ENCODE data around the gene DENND1A. TPM values are rescaled to one million over a fixed set of nuclear protein-coding genes. Genes with fewer than 3 reads are reported as not detected.

Gene DENND1A
- total and polyA plus RNA-seq, 2 of the 13 experiments (the other 11 are each of a cell fraction or from before 2014, with no cell fraction given) = 14.8 to 30.1 TPM

GRCh38 chr9:123375469-123376132, 554.3 kb downstream of the DENND1A start:
- peaks cover 5 to 6% of the 10 kb centered on the region in 2 experiments; a peak in 3 of 5 replicates for H3K27me3 ChIP-seq (ENCODE audit: control insufficient read depth in 1 of 2, insufficient read depth in 2 of 2, low read length in 2 of 2)
- no peaks in the 10 kb centered on the region for H3K9me3 ChIP-seq (ENCODE audit: low read length)
- H3K27ac ChIP-seq (ENCODE audit: extremely low read length, insufficient read depth, low read length) = no peak overlapping the region
- no peaks in the 10 kb centered on the region for H4K20me1 ChIP-seq (ENCODE audit: insufficient read depth, low read length)
- peak overlapping the region; percentile 73 for H3K4me2 ChIP-seq (ENCODE audit: low read depth, low read length)
- intact Hi-C loops (cut with micrococcal nuclease; ENCODE audit: unreplicated experiment) (no loop called here), in situ Hi-C loops (cut with HindIII; ENCODE audit: extremely low pct_ligation_motif_present, low pct_unique_long_range_greater_than_20kb) (no loop called here)
- peak overlapping the region; percentile 6 to 60 (median 14); a peak in 3 of 6 replicates for H3K4me3 ChIP-seq (replicated peaks in 1 of 3; ENCODE audit: insufficient read depth in 1 of 3, low read depth in 2 of 3, low read length in 3 of 3)
- H3K36me3 ChIP-seq (replicated peaks in 1 of 2; ENCODE audit: control insufficient read depth in 1 of 2, insufficient read depth in 2 of 2, low read length in 2 of 2) = no peaks in the 10 kb centered on the region
- peak overlapping the region; percentile 9; the same call in 1 of the 2 replicates for H3K9ac ChIP-seq (ENCODE audit: insufficient read depth, low read depth, low read length)
- peaks cover 42% of the 10 kb centered on the region for H3K4me1 ChIP-seq (ENCODE audit: insufficient read depth, low read length)
- ChIA-PET POLR2A (no interaction called here), CTCF (ENCODE audit: low intra/inter-chr PET ratio, low total read pairs) (no interaction called here)
- DNase-seq (ENCODE audit: low spot score) (peak; percentile 37), FAIRE-seq (peak; percentile 18), ATAC-seq (peak; percentile 57)
- BruUV-seq (replicated peaks) = no TSS peak
- H2AFZ ChIP-seq (ENCODE audit: low read length) = no peak overlapping the region
- WGBS (ENCODE audit: low lambda C conversion rate) = 0% methylated on average over 2 of the region's 14 CpGs
- H3K79me2 ChIP-seq (ENCODE audit: insufficient read depth, low read length) = no peaks in the 10 kb centered on the region
- TF ChIP-seq ESRRA (CRISPR knock-in tag; IDR thresholded peaks at IDR 0.05; ENCODE audit: low read depth) (no peak), ZNF274 (CRISPR knock-in tag; IDR thresholded peaks at IDR 0.05) (peak; percentile 47; the same call in 1 of the 2 replicates), SRSF4 (IDR thresholded peaks at IDR 0.05; ENCODE audit: low read depth, low read length, poor library complexity, severe bottlenecking) (no peak), SMAD3 (CRISPR knock-in tag; IDR thresholded peaks at IDR 0.05) (no peak), ZBTB4 (CRISPR knock-in tag; IDR thresholded peaks at IDR 0.05; ENCODE audit: borderline replicate concordance) (no peak), SIN3B (IDR thresholded peaks at IDR 0.05; ENCODE audit: low read length) (no peak), U2AF2 (IDR thresholded peaks at IDR 0.05; ENCODE audit: low read depth, low read length) (no peak), TRIM24 (CRISPR knock-in tag; IDR thresholded peaks at IDR 0.05) (no peak), ZNF687 (CRISPR knock-in tag; IDR thresholded peaks at IDR 0.05) (peak; percentile 58), JUNB (CRISPR knock-in tag; IDR thresholded peaks at IDR 0.05; ENCODE audit: borderline replicate concordance) (no peak), ZFY (CRISPR knock-in tag; IDR thresholded peaks at IDR 0.05) (no peak), ZC3H13 (CRISPR knock-in tag; IDR thresholded peaks at IDR 0.05) (no peak), RXRA (CRISPR knock-in tag; IDR thresholded peaks at IDR 0.05) (no peak), ZNF75D (CRISPR knock-in tag; IDR thresholded peaks at IDR 0.05; ENCODE audit: borderline replicate concordance) (no peak), RXRB (CRISPR knock-in tag; IDR thresholded peaks at IDR 0.05; ENCODE audit: borderline replicate concordance) (peak; percentile 15; the same call in 1 of the 2 replicates), GABPB1 (CRISPR knock-in tag; IDR thresholded peaks at IDR 0.05) (peak; percentile 28; the same call in 1 of the 2 replicates), FOXP1 (IDR thresholded peaks at IDR 0.05) (no peak), FOXP1 (CRISPR knock-in tag; IDR thresholded peaks at IDR 0.05) (no peak)
